ENCODE results near the gene APBB2.

DNA sequence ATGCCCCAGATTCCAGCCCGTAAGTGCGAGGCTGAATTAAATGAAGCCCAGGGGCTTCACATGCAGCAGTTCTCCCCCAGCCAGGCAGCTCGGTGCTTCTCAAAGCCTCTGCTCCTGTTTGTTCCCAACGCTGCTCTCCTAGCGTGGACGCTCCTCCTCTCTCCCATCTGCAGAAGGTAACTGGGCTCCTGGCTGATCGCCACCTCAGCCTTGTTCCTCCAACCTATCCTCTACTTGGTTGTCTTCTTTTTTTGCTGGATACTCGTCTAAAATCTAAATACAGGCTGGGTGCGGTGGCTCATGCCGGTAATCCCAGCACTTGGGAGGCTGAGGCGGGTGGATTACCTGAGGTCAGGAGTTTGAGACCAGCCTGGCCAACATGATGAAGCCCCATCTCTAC, 394.2 kb downstream of the APBB2 start:
- TF ChIP-seq, protein P1, sequence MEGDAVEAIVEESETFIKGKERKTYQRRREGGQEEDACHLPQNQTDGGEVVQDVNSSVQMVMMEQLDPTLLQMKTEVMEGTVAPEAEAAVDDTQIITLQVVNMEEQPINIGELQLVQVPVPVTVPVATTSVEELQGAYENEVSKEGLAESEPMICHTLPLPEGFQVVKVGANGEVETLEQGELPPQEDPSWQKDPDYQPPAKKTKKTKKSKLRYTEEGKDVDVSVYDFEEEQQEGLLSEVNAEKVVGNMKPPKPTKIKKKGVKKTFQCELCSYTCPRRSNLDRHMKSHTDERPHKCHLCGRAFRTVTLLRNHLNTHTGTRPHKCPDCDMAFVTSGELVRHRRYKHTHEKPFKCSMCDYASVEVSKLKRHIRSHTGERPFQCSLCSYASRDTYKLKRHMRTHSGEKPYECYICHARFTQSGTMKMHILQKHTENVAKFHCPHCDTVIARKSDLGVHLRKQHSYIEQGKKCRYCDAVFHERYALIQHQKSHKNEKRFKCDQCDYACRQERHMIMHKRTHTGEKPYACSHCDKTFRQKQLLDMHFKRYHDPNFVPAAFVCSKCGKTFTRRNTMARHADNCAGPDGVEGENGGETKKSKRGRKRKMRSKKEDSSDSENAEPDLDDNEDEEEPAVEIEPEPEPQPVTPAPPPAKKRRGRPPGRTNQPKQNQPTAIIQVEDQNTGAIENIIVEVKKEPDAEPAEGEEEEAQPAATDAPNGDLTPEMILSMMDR (IDR thresholded peaks at IDR 0.05), result no peak
- TF ChIP-seq POLR2A (IDR thresholded peaks at IDR 0.05), result no peak
